ENCODE results near the gene CEMIP.

Gene CEMIP

GRCh38 chr15:80773122-80773551 is 6.0 kb upstream of the CEMIP start:
- no peaks in the 10 kb centered on the region for H3K36me3 ChIP-seq (ENCODE audit: control insufficient read depth in 1 of 2, insufficient read depth in 2 of 2, low read length in 2 of 2)
- H3K4me1 ChIP-seq (ENCODE audit: control insufficient read depth in 1 of 2, insufficient read depth in 2 of 2, low read length in 2 of 2), result no peaks in the 10 kb centered on the region
- no peaks in the 10 kb centered on the region for H3K9me3 ChIP-seq (ENCODE audit: control insufficient read depth in 1 of 2, low read length in 2 of 2)
- H3K27ac ChIP-seq (ENCODE audit: low read depth, low read length), result no peak overlapping the region
- H3K4me3 ChIP-seq (ENCODE audit: low read depth in 1 of 2, low read length in 2 of 2), result no peak overlapping the region
- H3K9ac ChIP-seq (ENCODE audit: low read depth in 1 of 2, low read length in 2 of 2), result no peak overlapping the region
- peaks cover under 1 to 3% of the 10 kb centered on the region in 2 donors for H3K27me3 ChIP-seq (ENCODE audit: control insufficient read depth in 1 of 2, insufficient read depth in 2 of 2, low read length in 2 of 2)

GRCh38 chr15:80773792-80774352 is 5.3 kb upstream of the CEMIP start:
- Histone ChIP-seq H3K4me1 (ENCODE audit: control insufficient read depth in 1 of 2, insufficient read depth in 2 of 2, low read length in 2 of 2) (peaks cover 0 to 4% of the 10 kb centered on the region in 2 donors), H3K27me3 (ENCODE audit: control insufficient read depth in 1 of 2, insufficient read depth in 2 of 2, low read length in 2 of 2) (peaks cover 7 to 8% of the 10 kb centered on the region in 2 donors), H3K36me3 (ENCODE audit: control insufficient read depth in 1 of 2, insufficient read depth in 2 of 2, low read length in 2 of 2) (no peaks in the 10 kb centered on the region), H3K9ac (ENCODE audit: low read depth in 1 of 2, low read length in 2 of 2) (no peak overlapping the region), H3K9me3 (ENCODE audit: control insufficient read depth in 1 of 2, low read length in 2 of 2) (no peaks in the 10 kb centered on the region), H3K4me3 (ENCODE audit: low read depth in 1 of 2, low read length in 2 of 2) (no peak overlapping the region), H3K27ac (ENCODE audit: low read depth, low read length) (no peak overlapping the region)

GRCh38 chr15:80774486-80774885 is 4.7 kb upstream of the CEMIP start:
- no peak overlapping the region for H3K9ac ChIP-seq (ENCODE audit: low read depth in 1 of 2, low read length in 2 of 2)
- H3K9me3 ChIP-seq (ENCODE audit: control insufficient read depth in 1 of 2, low read length in 2 of 2), result no peaks in the 10 kb centered on the region
- H3K4me3 ChIP-seq (ENCODE audit: low read depth in 1 of 2, low read length in 2 of 2), result no peak overlapping the region

GRCh38 chr15:80775338-80775737 is 3.8 kb upstream of the CEMIP start:
- H3K4me3 ChIP-seq (ENCODE audit: low read depth in 1 of 2, low read length in 2 of 2), result no peak overlapping the region
- H3K27ac ChIP-seq (ENCODE audit: low read depth, low read length), result no peak overlapping the region
- H3K36me3 ChIP-seq (ENCODE audit: control insufficient read depth in 1 of 2, insufficient read depth in 2 of 2, low read length in 2 of 2), result no peaks in the 10 kb centered on the region
- peaks cover 12 to 13% of the 10 kb centered on the region in 2 donors for H3K4me1 ChIP-seq (ENCODE audit: control insufficient read depth in 1 of 2, insufficient read depth in 2 of 2, low read length in 2 of 2)
- no peak overlapping the region for H3K9ac ChIP-seq (ENCODE audit: low read depth in 1 of 2, low read length in 2 of 2)
- no peaks in the 10 kb centered on the region for H3K9me3 ChIP-seq (ENCODE audit: control insufficient read depth in 1 of 2, low read length in 2 of 2)
- peaks cover 17 to 20% of the 10 kb centered on the region in 2 donors for H3K27me3 ChIP-seq (ENCODE audit: control insufficient read depth in 1 of 2, insufficient read depth in 2 of 2, low read length in 2 of 2)

More at GRCh38 chr15:80774486-80774885, 4.7 kb upstream of the CEMIP start:
- no peaks in the 10 kb centered on the region for H3K36me3 ChIP-seq (ENCODE audit: control insufficient read depth in 1 of 2, insufficient read depth in 2 of 2, low read length in 2 of 2)
- H3K4me1 ChIP-seq (ENCODE audit: control insufficient read depth in 1 of 2, insufficient read depth in 2 of 2, low read length in 2 of 2), result peaks cover 4 to 5% of the 10 kb centered on the region in 2 donors
- H3K27me3 ChIP-seq (ENCODE audit: control insufficient read depth in 1 of 2, insufficient read depth in 2 of 2, low read length in 2 of 2), result peaks cover 8 to 11% of the 10 kb centered on the region in 2 donors
- H3K27ac ChIP-seq (ENCODE audit: low read depth, low read length), result no peak overlapping the region

GRCh38 chr15:80776420-80777045 is 2.6 kb upstream of the CEMIP start:
- H3K36me3 ChIP-seq (ENCODE audit: control insufficient read depth in 1 of 2, insufficient read depth in 2 of 2, low read length in 2 of 2), result no peaks in the 10 kb centered on the region
- no peak overlapping the region for H3K27ac ChIP-seq (ENCODE audit: low read depth, low read length)
- peaks cover 19 to 24% of the 10 kb centered on the region in 2 donors for H3K27me3 ChIP-seq (ENCODE audit: control insufficient read depth in 1 of 2, insufficient read depth in 2 of 2, low read length in 2 of 2)
- H3K9me3 ChIP-seq (ENCODE audit: control insufficient read depth in 1 of 2, low read length in 2 of 2), result no peaks in the 10 kb centered on the region
- no peak overlapping the region for H3K4me3 ChIP-seq (ENCODE audit: low read depth in 1 of 2, low read length in 2 of 2)
- peaks cover 14 to 16% of the 10 kb centered on the region in 2 donors for H3K4me1 ChIP-seq (ENCODE audit: control insufficient read depth in 1 of 2, insufficient read depth in 2 of 2, low read length in 2 of 2)
- H3K9ac ChIP-seq (ENCODE audit: low read depth in 1 of 2, low read length in 2 of 2), result no peak overlapping the region

- Histone ChIP-seq H3K27ac (ENCODE audit: low read depth, low read length) (no peak overlapping the region), H3K36me3 (ENCODE audit: control insufficient read depth in 1 of 2, insufficient read depth in 2 of 2, low read length in 2 of 2) (no peaks in the 10 kb centered on the region), H3K9ac (ENCODE audit: low read depth in 1 of 2, low read length in 2 of 2) (no peak overlapping the region), H3K27me3 (ENCODE audit: control insufficient read depth in 1 of 2, insufficient read depth in 2 of 2, low read length in 2 of 2) (peaks cover 19 to 24% of the 10 kb centered on the region in 2 donors), H3K9me3 (ENCODE audit: control insufficient read depth in 1 of 2, low read length in 2 of 2) (no peaks in the 10 kb centered on the region), H3K4me3 (ENCODE audit: low read depth in 1 of 2, low read length in 2 of 2) (no peak overlapping the region), H3K4me1 (ENCODE audit: control insufficient read depth in 1 of 2, insufficient read depth in 2 of 2, low read length in 2 of 2) (peaks cover 14 to 16% of the 10 kb centered on the region in 2 donors)
Measured at GRCh38 chr15:80777137-80777536, 2.0 kb upstream of the CEMIP start.

GRCh38 chr15:80777826-80778620 is 1.1 kb upstream of the CEMIP start:
- Histone ChIP-seq H3K9me3 (ENCODE audit: control insufficient read depth in 1 of 2, low read length in 2 of 2) (no peaks in the 10 kb centered on the region), H3K27ac (ENCODE audit: low read depth, low read length) (no peak overlapping the region), H3K9ac (ENCODE audit: low read depth in 1 of 2, low read length in 2 of 2) (no peak overlapping the region), H3K4me1 (ENCODE audit: control insufficient read depth in 1 of 2, insufficient read depth in 2 of 2, low read length in 2 of 2) (peaks cover 14 to 16% of the 10 kb centered on the region in 2 donors), H3K27me3 (ENCODE audit: control insufficient read depth in 1 of 2, insufficient read depth in 2 of 2, low read length in 2 of 2) (peaks cover 22 to 24% of the 10 kb centered on the region in 2 donors), H3K36me3 (ENCODE audit: control insufficient read depth in 1 of 2, insufficient read depth in 2 of 2, low read length in 2 of 2) (no peaks in the 10 kb centered on the region), H3K4me3 (ENCODE audit: low read depth in 1 of 2, low read length in 2 of 2) (no peak overlapping the region)

GRCh38 chr15:80778621-80778963 is 578 bp upstream of the CEMIP start:
- Histone ChIP-seq H3K4me1 (ENCODE audit: control insufficient read depth in 1 of 2, insufficient read depth in 2 of 2, low read length in 2 of 2) (peaks cover 14 to 16% of the 10 kb centered on the region in 2 donors), H3K36me3 (ENCODE audit: control insufficient read depth in 1 of 2, insufficient read depth in 2 of 2, low read length in 2 of 2) (no peaks in the 10 kb centered on the region), H3K9ac (ENCODE audit: low read depth in 1 of 2, low read length in 2 of 2) (no peak overlapping the region), H3K9me3 (ENCODE audit: control insufficient read depth in 1 of 2, low read length in 2 of 2) (no peaks in the 10 kb centered on the region), H3K27ac (ENCODE audit: low read depth, low read length) (no peak overlapping the region), H3K27me3 (ENCODE audit: control insufficient read depth in 1 of 2, insufficient read depth in 2 of 2, low read length in 2 of 2) (peaks cover 22 to 24% of the 10 kb centered on the region in 2 donors), H3K4me3 (ENCODE audit: low read depth in 1 of 2, low read length in 2 of 2) (no peak overlapping the region)

- peaks cover 22 to 24% of the 10 kb centered on the region in 2 donors for H3K27me3 ChIP-seq (ENCODE audit: control insufficient read depth in 1 of 2, insufficient read depth in 2 of 2, low read length in 2 of 2)
- no peak overlapping the region for H3K27ac ChIP-seq (ENCODE audit: low read depth, low read length)
- peak overlapping the region; percentile 58 to 65 for H3K4me3 ChIP-seq (ENCODE audit: low read depth in 1 of 2, low read length in 2 of 2)
- H3K4me1 ChIP-seq (ENCODE audit: control insufficient read depth in 1 of 2, insufficient read depth in 2 of 2, low read length in 2 of 2), result peaks cover 14 to 16% of the 10 kb centered on the region in 2 donors
- H3K9ac ChIP-seq (ENCODE audit: low read depth in 1 of 2, low read length in 2 of 2), result no peak overlapping the region
- no peaks in the 10 kb centered on the region for H3K9me3 ChIP-seq (ENCODE audit: control insufficient read depth in 1 of 2, low read length in 2 of 2)
- no peaks in the 10 kb centered on the region for H3K36me3 ChIP-seq (ENCODE audit: control insufficient read depth in 1 of 2, insufficient read depth in 2 of 2, low read length in 2 of 2)
Measured at GRCh38 chr15:80779658-80780415, 667 bp downstream of the CEMIP start.
